ENCODE data around the gene PSIP1. TPM values are rescaled to one million over a fixed set of nuclear protein-coding genes. Genes with fewer than 3 reads are reported as not detected.

Gene PSIP1
- total RNA-seq, 1 experiment from 2014 or later: 362 TPM

DNA sequence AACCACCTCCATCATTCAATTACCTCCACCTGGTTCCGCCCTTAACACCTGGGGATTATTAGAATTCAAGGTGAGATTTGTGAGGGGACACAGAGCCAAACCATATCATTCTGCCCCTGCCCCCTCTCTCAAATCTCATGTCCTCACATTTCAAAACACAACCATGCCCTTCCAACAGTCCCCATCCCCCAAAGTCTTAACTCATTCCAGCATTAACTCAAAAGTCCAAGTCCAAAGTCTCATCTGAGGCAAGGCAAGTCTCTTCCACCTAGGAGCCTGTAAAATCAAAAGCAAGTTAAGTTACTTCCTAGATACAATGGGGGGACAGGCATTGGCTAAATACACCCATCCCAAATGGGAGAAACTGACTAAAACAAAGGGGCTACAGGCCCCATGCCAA is 18.8 kb downstream of the PSIP1 start:
- TF ChIP-seq, protein P1, sequence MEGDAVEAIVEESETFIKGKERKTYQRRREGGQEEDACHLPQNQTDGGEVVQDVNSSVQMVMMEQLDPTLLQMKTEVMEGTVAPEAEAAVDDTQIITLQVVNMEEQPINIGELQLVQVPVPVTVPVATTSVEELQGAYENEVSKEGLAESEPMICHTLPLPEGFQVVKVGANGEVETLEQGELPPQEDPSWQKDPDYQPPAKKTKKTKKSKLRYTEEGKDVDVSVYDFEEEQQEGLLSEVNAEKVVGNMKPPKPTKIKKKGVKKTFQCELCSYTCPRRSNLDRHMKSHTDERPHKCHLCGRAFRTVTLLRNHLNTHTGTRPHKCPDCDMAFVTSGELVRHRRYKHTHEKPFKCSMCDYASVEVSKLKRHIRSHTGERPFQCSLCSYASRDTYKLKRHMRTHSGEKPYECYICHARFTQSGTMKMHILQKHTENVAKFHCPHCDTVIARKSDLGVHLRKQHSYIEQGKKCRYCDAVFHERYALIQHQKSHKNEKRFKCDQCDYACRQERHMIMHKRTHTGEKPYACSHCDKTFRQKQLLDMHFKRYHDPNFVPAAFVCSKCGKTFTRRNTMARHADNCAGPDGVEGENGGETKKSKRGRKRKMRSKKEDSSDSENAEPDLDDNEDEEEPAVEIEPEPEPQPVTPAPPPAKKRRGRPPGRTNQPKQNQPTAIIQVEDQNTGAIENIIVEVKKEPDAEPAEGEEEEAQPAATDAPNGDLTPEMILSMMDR (conservative IDR thresholded peaks at IDR 0.05): no peak
- no CpG with 5 or more reads among the region's 1 CpG for WGBS (ENCODE audit: extremely low coverage, insufficient read length, low lambda C conversion rate)
- Histone ChIP-seq H2BK120ac (ENCODE audit: low read depth, low read length, poor library complexity, severe bottlenecking) (no peak overlapping the region), H3K23me2 (ENCODE audit: insufficient read length, low read depth, low read length, poor library complexity, severe bottlenecking) (no peaks in the 10 kb centered on the region), H3K9me3 (ENCODE audit: control insufficient read depth, low read depth, low read length) (no peaks in the 10 kb centered on the region), H3K9ac (ENCODE audit: extremely low read depth, insufficient read length, low read length) (no peak overlapping the region), H3K79me2 (ENCODE audit: insufficient read depth, low read length) (peaks cover 24% of the 10 kb centered on the region; the same call in 1 of the 2 replicates), H3K23ac (ENCODE audit: insufficient read length, low read depth, low read length) (no peak overlapping the region), H2BK12ac (ENCODE audit: insufficient read length, low read depth, low read length) (no peak overlapping the region), H2BK20ac (ENCODE audit: low read depth, low read length, poor library complexity, severe bottlenecking) (no peak overlapping the region), H3K18ac (ENCODE audit: insufficient read length, low read depth, low read length) (no peak overlapping the region), H3K27me3 (ENCODE audit: insufficient read depth, low read length) (no peaks in the 10 kb centered on the region), H4K91ac (ENCODE audit: insufficient read length, low read depth, low read length) (no peak overlapping the region), H3K79me1 (ENCODE audit: insufficient read depth, low read depth, low read length, poor library complexity, severe bottlenecking) (peaks cover 6% of the 10 kb centered on the region), H3K56ac (ENCODE audit: insufficient read length, low read depth, low read length) (no peak overlapping the region), H4K8ac (replicated peaks; ENCODE audit: insufficient read length, low read depth, low read length) (no peak overlapping the region), H3K4ac (ENCODE audit: low read depth, low read length) (no peak overlapping the region), H2AK5ac (ENCODE audit: insufficient read length, low read length) (no peak overlapping the region), H3K4me1 (ENCODE audit: insufficient read depth, low read length) (no peaks in the 10 kb centered on the region), H2BK5ac (ENCODE audit: insufficient read length, low read length) (no peak overlapping the region), H2AFZ (ENCODE audit: low read length) (no peak overlapping the region), H3K27ac (ENCODE audit: insufficient read length, low read depth, low read length) (no peak overlapping the region), H4K20me1 (ENCODE audit: control insufficient read depth, insufficient read depth, insufficient read length) (no peaks in the 10 kb centered on the region), H3K14ac (ENCODE audit: insufficient read depth, low read length) (no peak overlapping the region), H4K5ac (ENCODE audit: insufficient read length, low read depth, low read length) (no peak overlapping the region), H2BK15ac (ENCODE audit: low read depth, low read length) (no peak overlapping the region), H3T11ph (ENCODE audit: low read length) (no peak overlapping the region), H3K4me2 (ENCODE audit: insufficient read depth, insufficient read length, low read length) (no peak overlapping the region)
- no peak overlapping the region for H3K4me3 Mint-ChIP-seq
- peaks cover 26 to 34% of the 10 kb centered on the region in 2 experiments for H3K9me3 Mint-ChIP-seq
- DNase-seq: no peak
- H3K36me3 Mint-ChIP-seq (ENCODE audit: insufficient read depth in 1 of 3, low read depth in 3 of 3): peaks cover 73 to 93% (median 91%) of the 10 kb centered on the region in 3 experiments
- no peaks in the 10 kb centered on the region; the same call in 1 of the 2 replicates for H3K27me3 Mint-ChIP-seq (ENCODE audit: low read depth)
- H3K27ac Mint-ChIP-seq: peak overlapping the region in 2 of 3 experiments; percentile 10 to 11; a peak in 2 of 7 replicates
- peaks cover 11 to 15% of the 10 kb centered on the region in 2 experiments; a peak in 2 of 4 replicates for H3K4me1 Mint-ChIP-seq
